GM21825 (cell line): ENCODE results near the gene XRCC3.

Experiments
- ATAC-seq: cut with Tn5 transposase; IDR thresholded peaks from one replicate; pipeline ENCODE4 v1.9.1; 2021; ENCODE audit warnings: mild to moderate bottlenecking, moderate library complexity; ENCODE audit not compliant: unreplicated experiment

XRCC3 gene

GRCh38 chr14:103707329-103708263, 7.7 kb downstream of the XRCC3 start:
- no peak for ATAC-seq

DNA sequence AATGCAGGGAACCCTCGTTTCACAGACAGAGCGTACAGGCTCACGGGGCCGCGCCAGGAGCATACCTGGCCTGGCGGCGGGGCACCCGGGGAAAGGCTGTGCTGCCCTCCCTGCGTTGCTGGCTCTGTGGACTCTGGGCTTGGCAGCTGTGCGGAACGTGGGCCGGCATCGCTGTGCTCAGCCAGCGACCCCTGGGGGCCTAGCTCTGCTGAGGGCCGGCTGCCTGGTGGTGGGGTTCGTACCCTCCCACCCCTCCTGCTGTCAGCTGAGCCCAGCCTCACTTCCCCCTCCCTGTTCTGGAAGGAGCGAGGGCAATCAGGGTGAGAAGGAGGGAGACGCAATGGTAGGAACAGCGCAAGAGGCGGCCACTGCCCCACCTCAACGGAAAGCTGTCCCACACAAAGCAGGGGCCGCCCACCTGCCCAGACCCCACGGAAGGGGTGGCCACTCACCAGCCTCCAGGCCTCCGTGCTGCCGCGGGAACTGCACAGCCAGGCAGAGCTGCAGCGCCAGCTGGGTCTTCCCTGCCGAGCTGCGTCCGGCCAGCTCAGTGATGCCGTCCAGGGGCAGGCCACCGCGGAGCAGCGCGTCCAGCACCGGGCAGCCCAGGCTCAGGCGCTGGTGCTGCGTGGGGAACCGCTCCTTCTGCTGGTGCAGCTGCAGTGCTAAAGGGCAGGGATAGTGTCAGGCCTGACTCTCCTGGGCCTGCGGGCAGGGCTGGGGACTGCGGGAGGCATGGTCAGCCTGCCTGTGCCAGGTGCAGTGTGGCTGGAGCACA, 8.5 kb downstream of the XRCC3 start:
- no peak for ATAC-seq

- ATAC-seq: no peak
These were observed 9.6 kb downstream of the XRCC3 start for GRCh38 chr14:103705504-103706284.

DNA sequence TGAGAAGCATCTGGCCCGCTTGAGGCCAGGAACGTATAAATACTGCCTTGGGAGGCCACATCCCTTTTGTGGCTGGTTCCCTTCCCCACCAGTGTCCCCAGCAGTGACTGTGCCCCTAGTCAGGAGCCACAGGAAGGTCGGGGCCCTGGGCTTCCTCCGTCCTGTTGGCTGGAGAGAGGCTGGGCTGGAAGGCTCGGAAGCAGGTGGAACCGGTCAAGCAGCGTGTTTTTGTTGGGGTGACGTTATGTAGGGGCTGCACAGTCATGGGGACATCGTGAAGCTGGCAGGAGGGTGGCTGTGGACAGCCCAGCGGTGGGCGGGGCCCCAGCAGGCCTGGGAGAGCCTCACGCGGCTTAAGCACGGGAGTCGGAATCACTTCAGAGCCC, 10.1 kb downstream of the XRCC3 start:
- ATAC-seq: no peak

- ATAC-seq: no peak
These were observed 10.5 kb downstream of the XRCC3 start for GRCh38 chr14:103704708-103705107.

DNA sequence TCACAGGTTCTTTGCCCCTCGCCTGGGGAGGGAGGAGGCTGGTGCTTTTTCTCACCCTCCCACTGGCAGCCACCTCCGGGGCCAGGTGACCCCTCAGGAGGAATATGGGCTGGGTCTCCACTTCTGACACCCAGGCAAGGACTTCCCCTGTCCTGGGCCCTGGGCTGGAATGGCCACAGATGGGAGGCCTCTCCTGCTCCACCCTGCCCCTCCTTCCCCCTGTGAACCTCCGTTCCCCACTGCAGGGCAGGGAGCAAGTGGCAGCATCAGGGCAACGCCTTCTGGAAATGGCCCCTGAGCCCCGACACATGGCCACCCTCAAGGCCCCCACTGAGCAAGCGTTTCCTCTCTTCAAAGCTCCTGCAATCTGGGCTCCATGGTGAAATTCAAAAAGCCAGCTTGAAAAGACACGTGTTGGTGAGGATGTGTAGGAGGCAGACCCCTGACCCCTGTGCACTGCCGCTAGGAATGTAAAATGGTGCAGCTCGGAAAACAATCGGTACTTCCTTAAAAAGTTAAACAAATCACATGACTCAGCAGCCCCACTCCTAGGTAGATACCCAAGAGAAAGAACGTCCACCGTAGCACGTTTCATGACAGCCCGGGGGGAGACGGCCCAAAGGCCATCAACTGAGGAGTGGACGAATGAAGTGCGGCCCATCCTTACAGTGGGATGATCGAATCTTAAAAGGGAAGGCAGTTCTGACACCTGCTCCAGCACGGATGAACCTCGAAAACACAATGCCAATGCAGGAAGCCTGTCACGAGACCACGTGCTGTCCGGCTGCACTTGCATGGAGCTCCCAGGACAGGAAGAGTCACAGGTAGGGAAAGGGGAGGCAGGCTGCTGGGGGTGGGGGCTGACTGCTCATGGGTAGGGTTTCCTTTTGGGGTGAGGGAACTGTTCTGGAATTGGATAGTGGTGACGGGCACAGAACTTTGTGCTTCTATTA, 11.5 kb downstream of the XRCC3 start:
- ATAC-seq: no peak

GRCh38 chr14:103702497-103703432, 12.5 kb downstream of the XRCC3 start:
- no peak for ATAC-seq

DNA sequence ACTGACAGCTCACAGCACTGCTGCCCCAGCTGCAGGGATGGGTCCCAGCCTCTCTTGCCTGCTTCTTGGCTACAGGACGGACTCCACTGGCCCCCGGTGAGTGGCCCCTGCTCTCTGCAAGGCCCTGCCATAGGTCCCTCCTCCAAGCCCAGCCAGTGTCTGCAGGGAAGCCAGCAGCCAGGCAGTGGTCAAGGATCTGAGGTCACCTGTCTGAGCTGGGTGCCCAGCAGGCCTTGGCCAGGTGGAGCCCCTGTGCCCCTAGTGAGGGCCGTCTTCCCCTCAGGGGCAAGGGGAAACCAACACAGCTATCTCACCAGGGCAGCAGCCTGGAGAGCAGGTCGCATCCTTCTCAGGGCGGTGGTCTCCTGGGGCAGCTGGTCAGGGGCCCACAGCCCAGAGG, 13.2 kb downstream of the XRCC3 start:
- ATAC-seq: no peak

DNA sequence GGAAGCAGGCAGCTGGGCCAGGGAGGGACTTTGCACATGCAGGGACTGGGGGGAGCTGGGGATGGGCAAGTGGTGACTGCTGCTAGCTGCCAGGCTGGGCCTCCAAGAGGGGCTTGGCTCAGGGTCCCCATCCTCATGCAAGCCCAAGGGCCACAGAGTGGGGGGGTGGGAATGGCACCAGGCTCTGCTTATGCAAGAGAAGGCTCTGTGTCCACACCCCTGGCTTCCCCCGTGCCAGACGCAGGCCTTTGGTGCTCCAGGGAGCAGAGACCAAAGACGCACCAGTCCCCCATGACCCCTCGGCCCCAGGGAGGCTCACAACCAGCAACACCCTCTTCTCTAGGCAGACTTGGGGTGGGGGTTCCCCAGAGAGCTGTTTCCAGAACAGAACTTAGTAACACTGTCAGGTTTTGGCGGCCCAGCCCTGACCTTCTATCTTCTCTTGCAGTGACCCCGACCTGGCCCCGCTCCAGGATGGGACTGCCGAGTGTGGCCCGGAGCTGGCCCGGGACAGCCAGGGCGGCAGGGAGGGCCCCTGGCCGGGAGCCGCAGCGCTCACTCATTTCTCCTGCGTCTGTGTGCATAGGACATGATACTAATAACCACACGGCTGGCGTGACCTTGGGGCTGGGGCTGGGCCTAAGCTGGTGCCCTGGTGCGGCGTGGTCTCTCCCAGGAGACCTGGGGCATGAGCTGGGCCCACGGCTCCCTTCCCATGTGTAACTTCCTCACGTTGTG, 14.3 kb downstream of the XRCC3 start:
- ATAC-seq: no peak

DNA sequence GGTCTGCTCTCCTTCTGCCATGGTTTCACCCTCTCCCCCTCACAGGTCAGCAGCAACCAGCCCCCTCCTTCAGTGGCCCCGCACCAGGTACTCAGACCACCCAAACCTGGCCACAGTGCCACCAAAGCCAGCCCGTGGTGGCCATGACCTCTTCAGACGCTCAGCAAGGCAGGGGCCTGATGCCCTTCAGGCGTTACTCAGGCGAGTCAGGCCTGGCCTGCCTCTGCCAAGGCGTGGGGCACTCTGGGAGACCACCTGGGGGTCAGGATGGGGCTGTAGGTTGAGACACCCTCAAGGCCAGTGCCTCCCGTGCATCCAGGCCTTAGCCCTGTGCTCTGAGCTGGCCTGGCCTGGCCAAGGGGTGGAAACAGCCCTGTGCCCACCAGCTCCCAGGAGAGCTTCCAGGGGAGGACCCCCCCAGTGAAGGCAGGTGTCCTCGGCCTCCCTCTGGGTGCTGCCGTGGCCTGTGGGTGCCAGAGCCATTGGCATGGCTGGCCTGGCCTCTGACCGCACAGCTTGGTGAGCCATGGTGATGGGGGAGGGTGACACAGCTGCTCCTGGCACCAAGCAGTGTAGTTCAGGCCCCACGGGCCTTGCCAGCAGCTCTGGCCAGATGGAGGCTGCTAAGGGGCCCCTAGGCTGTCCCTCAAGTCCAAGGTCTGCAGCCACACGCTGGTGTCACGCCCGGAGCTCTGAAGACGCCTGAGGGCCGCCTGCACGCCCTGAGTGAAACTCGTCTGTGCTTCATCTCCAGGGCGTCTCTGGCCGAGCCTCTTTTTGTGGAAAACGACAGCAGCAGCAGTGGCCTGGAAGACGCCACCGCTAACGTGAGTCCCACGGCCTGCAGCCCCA, 15.1 kb downstream of the XRCC3 start:
- ATAC-seq: no peak

GRCh38 chr14:103699261-103699661, 16.0 kb downstream of the XRCC3 start:
- no peak for ATAC-seq

DNA sequence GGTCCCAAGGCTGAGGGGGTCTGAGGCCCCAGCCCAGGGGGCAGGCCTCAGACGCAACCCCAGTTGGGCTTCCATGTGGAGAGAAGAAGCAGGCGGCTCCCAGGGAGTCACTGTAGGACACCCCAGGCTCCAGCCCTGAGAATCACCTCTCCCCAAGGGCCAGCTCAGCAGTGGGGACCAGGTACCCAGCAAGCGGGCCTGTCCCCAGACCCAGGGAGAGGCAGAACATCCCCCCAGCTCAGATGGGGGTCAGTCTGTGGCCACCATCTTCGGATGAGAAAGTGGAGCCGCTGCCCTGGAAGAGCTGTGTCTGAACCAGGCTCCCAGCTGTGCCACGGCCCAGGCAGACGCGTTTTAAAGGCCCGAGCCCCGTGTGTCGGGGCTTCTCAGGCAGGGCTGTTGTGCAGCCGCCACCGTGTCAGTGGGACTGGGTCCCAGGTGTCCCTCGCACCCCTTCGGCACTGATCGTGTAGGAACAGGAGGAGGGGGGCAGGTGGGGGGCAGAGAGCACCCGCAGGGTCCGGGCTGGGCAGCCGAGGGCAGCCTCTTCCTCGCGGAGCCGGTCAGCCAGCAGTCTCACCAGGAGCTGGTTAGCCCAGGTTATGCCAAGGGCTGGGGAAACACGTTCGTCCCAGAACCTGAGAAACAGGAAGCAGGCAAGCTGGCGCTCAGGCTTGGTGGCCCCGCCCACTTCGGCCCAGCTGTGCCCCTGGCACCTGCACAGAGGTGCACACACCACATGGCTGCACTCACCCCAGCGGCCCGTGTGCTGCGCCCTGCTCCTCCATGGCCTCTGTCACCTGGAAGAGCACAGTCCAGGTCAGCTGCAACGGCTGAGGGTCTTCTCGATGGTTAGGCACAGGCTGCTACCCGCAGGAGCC, 16.6 kb downstream of the XRCC3 start:
- no peak for ATAC-seq

DNA sequence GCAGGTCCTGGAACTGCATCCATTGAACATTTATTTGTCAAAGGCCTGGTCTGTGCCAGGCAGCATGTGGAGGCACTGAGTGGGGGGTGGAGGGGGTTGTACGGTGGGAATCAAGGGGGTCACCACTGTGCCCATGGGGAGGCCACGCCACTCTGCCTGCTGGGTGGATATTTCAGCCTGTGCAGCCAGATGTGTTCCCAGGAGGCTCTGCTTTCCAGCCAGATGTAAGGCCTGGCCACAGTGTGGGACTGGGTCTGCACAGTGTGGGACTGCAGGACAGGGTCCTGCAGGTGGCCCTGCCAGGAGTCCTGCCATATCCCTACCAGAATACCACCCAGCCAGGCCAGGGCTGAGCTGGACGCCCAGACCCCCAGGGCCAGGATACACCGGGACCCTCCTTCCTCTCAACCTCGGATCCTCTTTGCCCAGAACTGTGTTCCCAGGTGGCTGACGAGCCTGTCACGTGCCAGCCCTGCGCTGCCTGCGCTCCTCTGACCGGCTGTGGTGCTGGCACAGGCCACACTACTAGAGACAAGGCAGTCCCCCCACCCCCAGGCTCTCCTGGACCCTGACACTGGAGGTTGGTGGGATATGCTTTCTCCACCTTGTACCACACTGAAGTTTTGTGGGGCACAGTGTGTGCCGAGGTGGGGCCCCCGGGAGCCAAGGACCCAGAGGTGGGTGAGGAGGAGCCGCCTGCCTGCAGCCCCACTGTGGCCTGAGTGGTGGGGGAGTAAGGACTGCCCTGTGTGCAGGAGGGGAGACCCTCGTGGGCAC, 17.5 kb downstream of the XRCC3 start:
- ATAC-seq: no peak

- no peak for ATAC-seq
These were observed 18.0 kb downstream of the XRCC3 start for GRCh38 chr14:103697206-103697602.

DNA sequence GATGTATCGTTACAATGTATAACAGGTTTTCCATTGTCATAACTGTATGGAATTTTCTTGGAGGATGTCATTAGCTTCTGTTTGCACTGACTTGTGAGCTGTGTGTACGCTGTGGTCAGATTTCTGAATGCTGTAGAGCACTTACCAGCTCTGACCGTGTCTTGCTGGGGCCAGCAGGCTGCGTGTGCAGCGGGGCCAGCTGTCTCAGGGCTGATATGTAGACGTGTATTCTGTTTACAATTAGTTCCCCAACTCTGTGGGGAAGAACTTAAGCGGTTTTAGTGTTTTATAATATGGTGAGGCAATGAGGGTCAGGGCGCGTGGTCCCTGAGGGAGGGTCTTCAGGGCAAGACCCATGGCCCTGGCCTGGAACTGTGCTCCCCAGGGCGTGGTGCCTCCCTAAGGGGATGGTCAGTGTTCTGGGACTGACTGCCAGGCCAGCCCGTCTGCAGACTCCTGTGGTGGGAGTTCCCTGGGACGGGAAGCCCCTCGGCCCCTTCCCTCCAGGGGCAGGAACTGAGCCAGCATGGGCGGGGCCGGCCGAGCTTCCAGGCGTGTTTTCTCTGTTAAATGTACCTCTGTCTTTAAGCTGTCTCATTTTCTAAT, 18.7 kb downstream of the XRCC3 start:
- no peak for ATAC-seq
